ENCODE results near the gene MSX2.

The MSX2 gene

DNA sequence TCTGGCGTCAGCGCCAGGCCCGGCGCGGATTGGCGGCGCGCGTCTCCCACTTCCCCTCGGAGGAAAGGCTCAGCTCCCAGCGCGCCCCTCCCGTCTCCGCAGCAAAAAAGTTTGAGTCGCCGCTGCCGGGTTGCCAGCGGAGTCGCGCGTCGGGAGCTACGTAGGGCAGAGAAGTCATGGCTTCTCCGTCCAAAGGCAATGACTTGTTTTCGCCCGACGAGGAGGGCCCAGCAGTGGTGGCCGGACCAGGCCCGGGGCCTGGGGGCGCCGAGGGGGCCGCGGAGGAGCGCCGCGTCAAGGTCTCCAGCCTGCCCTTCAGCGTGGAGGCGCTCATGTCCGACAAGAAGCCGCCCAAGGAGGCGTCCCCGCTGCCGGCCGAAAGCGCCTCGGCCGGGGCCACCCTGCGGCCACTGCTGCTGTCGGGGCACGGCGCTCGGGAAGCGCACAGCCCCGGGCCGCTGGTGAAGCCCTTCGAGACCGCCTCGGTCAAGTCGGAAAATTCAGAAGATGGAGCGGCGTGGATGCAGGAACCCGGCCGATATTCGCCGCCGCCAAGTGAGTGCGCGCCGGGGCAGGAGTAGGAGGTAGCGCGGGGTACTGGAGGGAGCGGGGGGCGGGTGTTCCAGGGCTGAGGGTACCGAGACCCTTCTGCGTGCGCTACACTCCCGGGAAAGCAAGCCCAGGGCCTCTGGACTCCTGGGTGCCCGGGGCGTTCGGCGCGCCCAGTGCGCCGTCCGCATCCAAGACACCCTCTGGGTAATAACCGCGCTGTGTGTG, at the start of gene MSX2:
TSS of gene MSX2 (plus strand) at position 99 of the 777 bp plus-strand sequence. CDS start at position 177, 78 bp downstream.
- DNase-seq (ENCODE audit: low read depth in 2 of 3, low spot score in 2 of 3), result no peak

DNA sequence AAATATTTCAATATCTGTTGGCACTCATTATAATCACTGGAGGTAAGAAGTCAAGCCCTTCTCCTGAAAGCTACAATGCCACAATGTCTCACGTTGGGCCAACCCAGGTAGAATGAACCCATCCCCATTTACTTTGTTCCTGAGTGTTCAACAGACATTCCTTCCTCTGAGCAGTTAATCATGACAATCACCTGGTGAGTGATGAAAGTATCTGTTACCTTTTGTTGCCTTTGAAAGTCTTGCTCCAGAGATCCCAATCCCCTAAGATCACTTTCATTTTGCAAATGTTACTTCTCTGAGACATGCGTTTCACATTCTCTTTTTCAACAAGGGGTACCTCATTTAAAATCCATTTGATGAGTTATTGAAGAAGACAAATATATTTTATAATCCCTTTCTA, 49.3 kb upstream of the MSX2 start:
- DNase-seq (ENCODE audit: low read depth in 2 of 3, low spot score in 2 of 3), result no peak

DNA sequence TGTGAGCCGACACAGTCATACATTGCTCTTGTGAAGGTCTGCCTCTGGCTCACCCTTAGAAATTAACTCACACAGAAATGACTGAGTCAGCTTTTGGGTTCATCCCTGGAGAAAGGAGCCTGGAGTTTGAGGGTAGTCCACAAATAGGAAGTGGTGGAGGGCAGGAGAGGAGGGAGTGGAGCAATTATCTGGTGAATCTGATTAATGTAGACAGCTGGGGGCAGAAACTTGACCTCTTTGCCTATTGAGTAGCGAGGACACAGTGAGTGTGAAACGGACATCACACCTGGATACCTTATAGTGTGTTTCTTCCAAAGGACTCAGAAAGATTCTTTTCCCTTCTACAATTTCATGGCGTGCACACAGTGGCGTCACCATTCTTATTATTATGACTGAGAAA, 48.5 kb upstream of the MSX2 start:
- no peak for DNase-seq (ENCODE audit: low read depth in 2 of 3, low spot score in 2 of 3)

GRCh38 chr5:174678107-174678506, 46.3 kb upstream of the MSX2 start:
- DNase-seq (ENCODE audit: low read depth in 2 of 3, low spot score in 2 of 3), result no peak

GRCh38 chr5:174680901-174681565, 43.3 kb upstream of the MSX2 start:
- no peak for DNase-seq (ENCODE audit: low read depth in 2 of 3, low spot score in 2 of 3)

GRCh38 chr5:174687503-174687902, 36.9 kb upstream of the MSX2 start:
- DNase-seq (ENCODE audit: low read depth in 2 of 3, low spot score in 2 of 3), result no peak

- no peak for DNase-seq (ENCODE audit: low read depth in 2 of 3, low spot score in 2 of 3)
Observed at GRCh38 chr5:174688441-174689354, 35.7 kb upstream of the MSX2 start.

DNA sequence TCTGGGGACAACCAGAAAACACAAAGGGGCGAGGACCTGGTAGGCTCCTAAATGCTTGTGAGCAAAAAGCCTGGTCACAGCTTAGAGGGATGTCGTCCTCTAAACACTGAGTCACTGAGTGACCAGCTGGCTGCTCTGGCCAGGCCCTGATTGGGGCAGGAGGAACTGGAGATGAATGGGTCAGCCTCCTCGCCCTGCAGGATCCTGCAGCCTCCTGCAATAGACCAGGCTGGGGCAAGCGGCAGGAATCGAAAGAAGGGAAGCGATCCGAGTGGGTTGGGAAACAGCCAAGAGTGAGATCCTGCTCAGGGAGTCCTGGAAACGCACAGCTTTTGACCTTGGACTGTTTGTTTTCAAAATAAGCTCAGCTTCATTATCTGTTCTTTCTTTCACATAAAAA, 34.1 kb upstream of the MSX2 start:
- DNase-seq (ENCODE audit: low read depth in 2 of 3, low spot score in 2 of 3), result no peak

GRCh38 chr5:174692381-174692780, 32.0 kb upstream of the MSX2 start:
- DNase-seq (ENCODE audit: low read depth in 2 of 3, low spot score in 2 of 3), result no peak

GRCh38 chr5:174692982-174693422, 31.4 kb upstream of the MSX2 start:
- DNase-seq (ENCODE audit: low read depth in 2 of 3, low spot score in 2 of 3), result no peak

- DNase-seq (ENCODE audit: low read depth in 2 of 3, low spot score in 2 of 3), result no peak
Observed at GRCh38 chr5:174693697-174694385, 30.5 kb upstream of the MSX2 start.

DNA sequence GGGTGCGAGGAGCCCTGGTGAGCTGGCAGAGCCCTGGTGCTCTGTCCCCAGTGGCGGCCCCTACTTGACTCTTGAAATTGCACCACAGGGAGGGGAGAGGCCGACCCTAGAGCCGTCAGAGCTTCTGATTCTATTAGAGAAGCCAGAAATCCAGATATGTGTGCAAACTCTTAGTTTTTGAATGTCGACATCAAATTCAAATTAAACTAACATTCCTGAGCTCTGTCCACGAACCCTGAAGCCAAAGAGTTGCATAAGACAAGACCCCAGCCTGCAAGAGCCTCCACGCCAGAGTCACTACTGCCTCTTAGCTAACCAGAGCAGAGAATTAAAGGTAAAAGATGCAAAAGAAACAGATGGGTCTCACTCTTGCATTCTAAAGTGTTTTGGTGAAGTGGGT, 29.8 kb upstream of the MSX2 start:
- DNase-seq (ENCODE audit: low read depth in 2 of 3, low spot score in 2 of 3), result no peak

GRCh38 chr5:174698156-174698555, 26.2 kb upstream of the MSX2 start:
- no peak for DNase-seq (ENCODE audit: low read depth in 2 of 3, low spot score in 2 of 3)

DNA sequence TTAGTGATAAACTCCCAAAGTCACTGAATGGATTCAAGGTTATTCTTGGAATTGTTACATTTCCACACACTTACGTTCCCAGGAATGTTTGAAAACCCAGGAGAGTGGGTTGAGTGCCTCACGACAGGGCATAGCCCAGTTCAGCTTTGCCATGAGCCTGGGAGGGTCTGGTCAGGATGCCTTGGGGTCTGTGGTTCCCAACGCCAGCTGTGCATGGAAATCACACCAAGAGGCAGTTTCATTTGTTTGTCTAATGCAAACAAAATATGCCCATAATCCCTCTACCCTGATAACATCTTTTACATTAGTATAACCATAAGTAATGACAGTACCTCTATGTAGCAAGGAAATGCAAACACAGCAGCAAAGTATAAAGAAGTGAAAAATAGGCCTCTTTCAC, 25.3 kb upstream of the MSX2 start:
- no peak for DNase-seq (ENCODE audit: low read depth in 2 of 3, low spot score in 2 of 3)

GRCh38 chr5:174706997-174707572, 17.3 kb upstream of the MSX2 start:
- DNase-seq (ENCODE audit: low read depth in 2 of 3, low spot score in 2 of 3), result no peak

DNA sequence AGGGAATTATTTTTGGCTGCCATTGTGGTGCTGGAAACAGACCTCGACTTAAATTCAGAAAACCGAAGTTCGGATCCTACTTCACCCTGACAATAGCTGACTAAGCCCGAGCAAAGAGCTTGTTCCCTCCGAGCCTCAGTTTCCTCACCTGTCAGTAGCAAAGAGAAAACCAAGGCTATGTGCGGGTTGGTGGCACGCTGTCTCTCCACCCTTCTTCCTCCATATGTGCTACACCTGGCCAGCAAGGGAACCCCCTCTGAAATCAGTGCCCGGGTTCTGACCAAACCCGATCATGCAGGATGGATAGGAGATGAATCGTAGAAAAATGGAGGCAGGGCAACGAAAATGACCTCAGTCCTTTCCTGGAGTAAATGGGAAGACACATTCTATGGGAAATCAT, 16.7 kb upstream of the MSX2 start:
- DNase-seq (ENCODE audit: low read depth in 2 of 3, low spot score in 2 of 3), result no peak

- DNase-seq (ENCODE audit: low read depth in 2 of 3, low spot score in 2 of 3), result no peak
Observed at GRCh38 chr5:174708476-174709207, 15.7 kb upstream of the MSX2 start.

DNA sequence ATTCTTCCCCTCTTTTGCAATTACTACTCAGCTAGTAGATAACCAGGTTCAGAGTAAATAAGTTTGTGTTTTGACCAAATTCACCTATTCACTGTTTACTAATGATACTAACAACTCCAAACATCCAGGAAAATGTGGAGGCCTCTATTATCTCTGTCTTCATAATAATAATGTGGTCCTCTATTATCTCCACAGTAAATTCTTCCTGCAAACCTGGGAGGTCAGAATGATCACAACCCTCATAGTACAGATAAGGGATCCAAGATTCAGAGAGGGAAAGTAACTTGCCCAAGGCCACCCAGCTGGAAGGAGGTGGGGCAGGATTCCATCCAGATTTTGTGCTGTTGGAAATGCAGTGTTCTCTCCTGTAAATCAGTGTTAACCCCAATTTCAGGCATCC, 9.6 kb upstream of the MSX2 start:
- no peak for DNase-seq (ENCODE audit: low read depth in 2 of 3, low spot score in 2 of 3)

DNA sequence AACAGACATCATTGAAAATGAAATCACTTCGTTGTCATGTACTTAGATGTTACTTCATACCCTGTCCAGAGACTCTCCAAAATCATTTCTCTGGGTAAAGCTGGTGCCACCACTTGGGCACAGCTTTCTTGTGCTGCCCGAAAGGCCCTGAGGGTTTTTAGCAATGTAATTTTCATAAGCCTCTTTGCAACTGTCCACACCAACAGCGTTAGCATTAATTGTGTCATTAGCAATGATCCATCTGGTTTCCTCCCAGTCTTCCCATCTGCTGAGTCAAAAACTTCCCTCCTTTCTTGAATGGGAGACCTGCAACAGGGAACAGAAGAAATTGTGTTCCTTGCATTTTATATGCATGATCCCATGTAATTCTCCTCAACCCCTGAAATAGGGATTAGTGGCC, 8.6 kb upstream of the MSX2 start:
- no peak for DNase-seq (ENCODE audit: low read depth in 2 of 3, low spot score in 2 of 3)

DNA sequence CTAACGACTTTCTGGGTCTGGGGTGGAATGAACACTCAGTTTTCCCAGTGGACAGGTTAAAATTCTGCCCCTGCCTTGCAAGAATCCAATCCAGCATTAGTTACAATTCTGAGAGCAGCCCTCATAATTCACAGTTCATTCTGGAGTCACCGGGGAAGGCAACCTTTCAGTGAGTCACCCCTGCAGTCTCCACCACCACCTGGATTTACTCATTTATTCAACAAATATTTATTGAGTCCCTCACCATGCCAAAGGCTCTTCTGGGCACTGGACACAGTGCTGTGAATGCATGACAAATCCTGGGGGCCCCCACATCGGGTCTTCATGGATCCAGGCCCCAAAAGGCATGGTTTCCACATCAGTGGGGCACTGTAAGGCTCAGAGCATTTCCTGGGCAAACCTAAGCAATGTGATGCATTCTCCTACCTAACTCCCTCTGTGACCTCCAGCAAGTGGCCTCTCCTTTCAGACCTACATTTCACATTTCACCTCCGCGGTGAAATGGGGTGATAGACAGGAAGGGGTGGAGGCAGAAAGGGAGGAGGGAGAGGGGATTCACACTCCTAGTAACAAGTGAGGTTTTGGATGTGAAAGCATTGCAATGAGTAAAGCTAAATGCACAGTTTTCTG, 6.4 kb upstream of the MSX2 start:
- no peak for DNase-seq (ENCODE audit: low read depth in 2 of 3, low spot score in 2 of 3)

Data from activated CD8-positive, alpha-beta memory T cell treated with anti-CD3 and anti-CD28 coated beads for 48 hours (primary cell).